SK-N-SH (cell line): ENCODE measurements around the gene GRM7. TPM values are rescaled to one million over a fixed set of nuclear protein-coding genes. Genes with fewer than 3 reads are reported as not detected.

Experiments
- CTCF ChIA-PET: fragments of 300-600, 350-600 bp; formaldehyde crosslinking; extraction: SDS; loops from one replicate; lab custom pipeline; 2021; lab: Yijun Ruan, JAX
- POLR2A ChIA-PET: fragments of 350-600 bp; sonication (Branson Sonifier 250); formaldehyde crosslinking; extraction: SDS; loops from one replicate; lab custom pipeline; 2020; ENCODE audit warnings: antibody characterized with exemption, inconsistent platforms; lab: Yijun Ruan, JAX
- DNase-seq: peaks from one replicate; pipeline ENCODE4 v3.0.0; 2012
- H2AFZ ChIP-seq: fragments of 200-600 bp; sonication (generic); 2 replicates; pipeline ENCODE4 v1.8.1; 2016; ENCODE audit warnings: antibody characterized with exemption, mild to moderate bottlenecking, low read depth
- H3F3A ChIP-seq: fragments of 200-600 bp; sonication (generic); replicated peaks from 2 replicates; pipeline ENCODE3; 2016; ENCODE audit warnings: antibody characterized with exemption, mild to moderate bottlenecking; ENCODE audit not compliant: insufficient read depth
- H3K27ac ChIP-seq, 2 experiments: fragments of 200-500 bp in 1 of 2; fragments of 200-600 bp in 1 of 2; sonication (Bioruptor generic) in 1 of 2; sonication (generic), shearing (Covaris generic) in 1 of 2; 2 replicates each; pipeline versions ENCODE4 v1.5.1 to v1.6.1; 2014 to 2016; ENCODE audit warnings: low read depth in 2 of 2, inconsistent platforms in 1 of 2, low read length in 1 of 2, mild to moderate bottlenecking in 1 of 2, mixed read lengths in 1 of 2
- H3K27me3 ChIP-seq: fragments of 200-600 bp; sonication (generic), shearing (Covaris generic); 2 replicates; pipeline ENCODE4 v1.6.1; 2016; ENCODE audit warnings: mixed run types; ENCODE audit not compliant: insufficient read depth
- H3K36me3 ChIP-seq, 2 experiments: fragments of 200-500 bp in 1 of 2; fragments of 200-600 bp in 1 of 2; sonication (Bioruptor generic) in 1 of 2; sonication (generic) in 1 of 2; replicated peaks in 1 of 2; 2 replicates each; pipeline versions ENCODE3 to v1.5.1; 2014 to 2016; ENCODE audit warnings: low read length in 1 of 2, mild to moderate bottlenecking in 1 of 2; ENCODE audit not compliant: insufficient read depth in 2 of 2, control insufficient read depth in 1 of 2
- H3K4me1 ChIP-seq, 2 experiments: fragments of 200-500 bp in 1 of 2; fragments of 200-600 bp in 1 of 2; sonication (Bioruptor generic) in 1 of 2; sonication (generic), shearing (Covaris generic) in 1 of 2; 2 replicates each; pipeline versions ENCODE4 v1.5.1 to v1.6.1; 2014 to 2016; ENCODE audit warnings: low read depth in 1 of 2, low read length in 1 of 2, mixed run types in 1 of 2; ENCODE audit not compliant: insufficient read depth in 2 of 2, control insufficient read depth in 1 of 2
- H3K4me2 ChIP-seq: fragments of 200-600 bp; sonication (generic), shearing (Covaris generic); 2 replicates; pipeline ENCODE4 v1.6.1; 2017; ENCODE audit warnings: mixed run types
- H3K4me3 ChIP-seq, 2 experiments: fragments of 200-500 bp in 1 of 2; fragments of 200-600 bp in 1 of 2; sonication (Bioruptor generic) in 1 of 2; sonication (generic), shearing (Covaris generic) in 1 of 2; 2 replicates each; pipeline versions ENCODE4 v1.5.1 to v1.8.1; 2014 to 2016; ENCODE audit warnings: low read depth in 2 of 2, inconsistent platforms in 1 of 2, low read length in 1 of 2, mild to moderate bottlenecking in 1 of 2, mixed read lengths in 1 of 2, moderate library complexity in 1 of 2
- H3K79me2 ChIP-seq: fragments of 200-600 bp; sonication (generic); 2 replicates; pipeline ENCODE4 v1.8.1; 2017; ENCODE audit warnings: mild to moderate bottlenecking; ENCODE audit not compliant: insufficient read depth
- H3K9ac ChIP-seq: fragments of 200-600 bp; sonication (generic); 2 replicates; pipeline ENCODE4 v1.6.1; 2017; ENCODE audit warnings: mixed run types
- H3K9me2 ChIP-seq: fragments of 200-600 bp; sonication (generic); 2 replicates; pipeline ENCODE4 v1.6.1; 2017; ENCODE audit warnings: mixed run types
- H3K9me3 ChIP-seq: fragments of 200-600 bp; sonication (generic); 2 replicates; pipeline ENCODE4 v1.6.1; 2017; ENCODE audit warnings: mixed run types, mild to moderate bottlenecking, moderate library complexity
- H4K20me1 ChIP-seq: fragments of 200-600 bp; sonication (generic); 2 replicates; pipeline ENCODE4 v1.6.1; 2017; ENCODE audit warnings: mild to moderate bottlenecking, mixed run types; ENCODE audit not compliant: insufficient read depth
- CHD2 ChIP-seq: fragments of 150-350 bp; IDR thresholded peaks from 2 replicates; pipeline ENCODE4 v1.6.1; 2018; ENCODE audit warnings: low read length; ENCODE audit not compliant: partially characterized antibody
- ELF1 ChIP-seq: IDR thresholded peaks from 2 replicates; pipeline ENCODE4 v1.4.0; 2012
- GATA2 ChIP-seq: sonication (generic); formaldehyde crosslinking; IDR thresholded peaks from 2 replicates; pipeline ENCODE4 v1.5.0; 2020; ENCODE audit warnings: mild to moderate bottlenecking, missing genetic modification reagents
- IRF3 ChIP-seq: fragments of 150-350 bp; IDR thresholded peaks from 2 replicates; pipeline ENCODE4 v1.6.1; 2016; ENCODE audit warnings: mild to moderate bottlenecking, low read depth, low read length
- MEF2A ChIP-seq: IDR thresholded peaks from 2 replicates; pipeline ENCODE4 v1.4.0; 2012; ENCODE audit warnings: low read depth, borderline replicate concordance
- NRF1 ChIP-seq: IDR thresholded peaks from 2 replicates; pipeline ENCODE4 v1.6.1; 2012; ENCODE audit warnings: low read depth, mild to moderate bottlenecking, low read length
- PBX3 ChIP-seq: IDR thresholded peaks from 2 replicates; pipeline ENCODE4; 2012
- REST ChIP-seq: IDR thresholded peaks from 2 replicates; pipeline ENCODE4 v1.6.1; 2012; ENCODE audit warnings: mild to moderate bottlenecking, low read depth, low read length, moderate library complexity
- SIN3A ChIP-seq: IDR thresholded peaks from 2 replicates; pipeline ENCODE4 v1.6.1; 2012; ENCODE audit warnings: low read depth, mild to moderate bottlenecking, low read length, moderate library complexity, borderline replicate concordance
- SMC3 ChIP-seq: IDR thresholded peaks from 2 replicates; pipeline ENCODE4 v1.6.1; 2012; ENCODE audit warnings: low read depth, low read length, improper control_type of control experiment
- TCF12 ChIP-seq: IDR thresholded peaks from 2 replicates; pipeline ENCODE4 v1.4.0; 2012
- YY1 ChIP-seq: IDR thresholded peaks from 2 replicates; pipeline ENCODE4 v1.4.0; 2012; ENCODE audit warnings: low read depth, mild to moderate bottlenecking
- WGBS: methylation state at CpG from one replicate; pipeline ENCODE4 v1.1.6; 2017; ENCODE audit warnings: low lambda C conversion rate; 5-methylcytosine and 5-hydroxymethylcytosine counted together
- polyA plus RNA-seq, 3 experiments: library from polyadenylated mRNA; depleted of rRNA; stranded (reverse); fragments of >200 nt; gene quantifications; 2 replicates each; pipeline ENCODE4 v1.2.3, GENCODE V29; 2012
- TF ChIP-seq, protein P1 (sequence below): IDR thresholded peaks from 2 replicates; pipeline ENCODE4 v1.4.0; 2012; ENCODE audit warnings: low read depth, borderline replicate concordance
- TF ChIP-seq, protein P2 (sequence below): fragments of 200-600 bp; sonication (generic); IDR thresholded peaks from 2 replicates; pipeline ENCODE4 v1.6.1; 2017; ENCODE audit warnings: antibody characterized with exemption, mild to moderate bottlenecking, moderate library complexity

GRM7 gene
- polyA plus RNA-seq, 1 of the 3 experiments (the other 2 are of a cell fraction): 0.03 TPM

DNA sequence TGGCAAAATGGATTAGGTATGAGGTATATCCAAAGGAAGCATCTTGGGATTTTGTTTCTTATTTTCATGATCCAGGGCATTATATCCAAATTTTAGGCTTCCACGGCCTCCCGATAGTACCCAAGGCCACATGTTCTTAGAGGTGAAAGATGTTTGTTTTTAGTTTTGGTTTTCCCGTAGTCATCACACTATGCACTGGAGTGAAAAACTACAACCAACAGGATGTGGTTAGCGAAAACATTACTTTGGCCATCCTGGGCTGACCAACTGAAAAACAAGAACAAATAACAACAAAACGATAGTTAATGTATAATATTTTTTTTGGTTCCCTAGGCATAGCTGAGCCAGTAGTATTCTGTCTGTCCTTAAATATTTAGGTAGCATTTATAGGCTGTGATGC is 749.7 kb downstream of the GRM7 start:
- H3K27ac ChIP-seq: no peak overlapping the region
- ChIA-PET CTCF (no interaction called here), POLR2A (interaction anchor here (0.8 kb wide), 1 partner anchor 512 kb away, joined by 3 read pairs; no protein-coding TSS in a partner anchor)
- WGBS: 55% methylated on average over 5 of the region's 5 CpGs
- no peak for DNase-seq
- H3K4me2 ChIP-seq: no peak overlapping the region
- H3K27me3 ChIP-seq: no peaks in the 10 kb centered on the region
- TF ChIP-seq MEF2A (no peak), GATA2 (CRISPR knock-in tag) (no peak), PBX3 (no peak), NRF1 (no peak), YY1 (no peak), TCF12 (no peak)
- TF ChIP-seq, protein P1, sequence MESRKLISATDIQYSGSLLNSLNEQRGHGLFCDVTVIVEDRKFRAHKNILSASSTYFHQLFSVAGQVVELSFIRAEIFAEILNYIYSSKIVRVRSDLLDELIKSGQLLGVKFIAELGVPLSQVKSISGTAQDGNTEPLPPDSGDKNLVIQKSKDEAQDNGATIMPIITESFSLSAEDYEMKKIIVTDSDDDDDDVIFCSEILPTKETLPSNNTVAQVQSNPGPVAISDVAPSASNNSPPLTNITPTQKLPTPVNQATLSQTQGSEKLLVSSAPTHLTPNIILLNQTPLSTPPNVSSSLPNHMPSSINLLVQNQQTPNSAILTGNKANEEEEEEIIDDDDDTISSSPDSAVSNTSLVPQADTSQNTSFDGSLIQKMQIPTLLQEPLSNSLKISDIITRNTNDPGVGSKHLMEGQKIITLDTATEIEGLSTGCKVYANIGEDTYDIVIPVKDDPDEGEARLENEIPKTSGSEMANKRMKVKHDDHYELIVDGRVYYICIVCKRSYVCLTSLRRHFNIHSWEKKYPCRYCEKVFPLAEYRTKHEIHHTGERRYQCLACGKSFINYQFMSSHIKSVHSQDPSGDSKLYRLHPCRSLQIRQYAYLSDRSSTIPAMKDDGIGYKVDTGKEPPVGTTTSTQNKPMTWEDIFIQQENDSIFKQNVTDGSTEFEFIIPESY: no peak
- no peak overlapping the region for H3K9ac ChIP-seq
- H3K79me2 ChIP-seq: no peaks in the 10 kb centered on the region
- no peaks in the 10 kb centered on the region; a peak in 1 of 4 replicates for H3K4me1 ChIP-seq
- no peaks in the 10 kb centered on the region for H3K9me3 ChIP-seq
- H3F3A ChIP-seq: no peaks in the 10 kb centered on the region
- H3K9me2 ChIP-seq: no peaks in the 10 kb centered on the region
- H3K36me3 ChIP-seq: no peaks in the 10 kb centered on the region
- H3K4me3 ChIP-seq: no peak overlapping the region
- no peak overlapping the region for H2AFZ ChIP-seq
- no peaks in the 10 kb centered on the region for H4K20me1 ChIP-seq

DNA sequence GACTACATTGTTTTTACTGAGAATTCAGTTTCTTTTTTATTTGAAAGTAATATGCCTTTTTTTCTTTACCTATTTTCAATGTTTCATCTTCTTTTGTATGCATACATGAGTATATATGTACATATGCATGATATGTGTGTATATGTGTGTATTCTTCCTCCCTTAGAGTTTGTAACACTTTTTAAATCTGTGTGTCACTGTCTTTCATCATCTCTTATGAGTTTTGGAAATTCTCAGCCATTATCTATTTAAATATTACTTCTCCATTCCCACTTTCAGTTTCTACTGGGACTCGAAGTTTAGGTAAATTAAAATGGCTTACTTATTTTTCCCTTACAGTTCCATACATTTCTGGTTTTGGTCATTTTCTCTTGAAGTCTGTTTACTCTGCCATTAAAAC is 754.1 kb downstream of the GRM7 start:
- WGBS: 19% methylated on average over 1 of the region's 1 CpG
- Histone ChIP-seq H3K27me3 (no peaks in the 10 kb centered on the region), H3K79me2 (no peaks in the 10 kb centered on the region), H3K9me3 (no peaks in the 10 kb centered on the region), H3K9me2 (no peaks in the 10 kb centered on the region), H4K20me1 (no peaks in the 10 kb centered on the region), H3K4me2 (no peak overlapping the region), H3K4me1 (no peaks in the 10 kb centered on the region), H3K9ac (no peak overlapping the region), H3K36me3 (no peaks in the 10 kb centered on the region), H2AFZ (no peak overlapping the region), H3F3A (no peaks in the 10 kb centered on the region), H3K4me3 (no peak overlapping the region), H3K27ac (no peak overlapping the region)
- DNase-seq: no peak
- CTCF ChIA-PET: no interaction called here
- POLR2A ChIA-PET: no interaction called here
- TF ChIP-seq SIN3A: no peak
- TF ChIP-seq, protein P1: no peak
- TF ChIP-seq, protein P2, sequence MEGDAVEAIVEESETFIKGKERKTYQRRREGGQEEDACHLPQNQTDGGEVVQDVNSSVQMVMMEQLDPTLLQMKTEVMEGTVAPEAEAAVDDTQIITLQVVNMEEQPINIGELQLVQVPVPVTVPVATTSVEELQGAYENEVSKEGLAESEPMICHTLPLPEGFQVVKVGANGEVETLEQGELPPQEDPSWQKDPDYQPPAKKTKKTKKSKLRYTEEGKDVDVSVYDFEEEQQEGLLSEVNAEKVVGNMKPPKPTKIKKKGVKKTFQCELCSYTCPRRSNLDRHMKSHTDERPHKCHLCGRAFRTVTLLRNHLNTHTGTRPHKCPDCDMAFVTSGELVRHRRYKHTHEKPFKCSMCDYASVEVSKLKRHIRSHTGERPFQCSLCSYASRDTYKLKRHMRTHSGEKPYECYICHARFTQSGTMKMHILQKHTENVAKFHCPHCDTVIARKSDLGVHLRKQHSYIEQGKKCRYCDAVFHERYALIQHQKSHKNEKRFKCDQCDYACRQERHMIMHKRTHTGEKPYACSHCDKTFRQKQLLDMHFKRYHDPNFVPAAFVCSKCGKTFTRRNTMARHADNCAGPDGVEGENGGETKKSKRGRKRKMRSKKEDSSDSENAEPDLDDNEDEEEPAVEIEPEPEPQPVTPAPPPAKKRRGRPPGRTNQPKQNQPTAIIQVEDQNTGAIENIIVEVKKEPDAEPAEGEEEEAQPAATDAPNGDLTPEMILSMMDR: no peak
- no peak for TF ChIP-seq SMC3
- TF ChIP-seq CHD2: no peak
- TF ChIP-seq YY1: no peak
- no peak for TF ChIP-seq IRF3
- no peak for TF ChIP-seq ELF1
- no peak for TF ChIP-seq REST
